Measurements from ENCODE around the gene ANKRD44. TPM values are rescaled to one million over a fixed set of nuclear protein-coding genes. Genes with fewer than 3 reads are reported as not detected.
"Not testable (repeated sequence)": the region's sequence is repeated elsewhere in the genome, so short reads cannot be mapped to it uniquely, and the experiment has no call there.

ANKRD44 gene
- total RNA-seq, 1 experiment from 2014 or later, result 10.3 TPM

DNA sequence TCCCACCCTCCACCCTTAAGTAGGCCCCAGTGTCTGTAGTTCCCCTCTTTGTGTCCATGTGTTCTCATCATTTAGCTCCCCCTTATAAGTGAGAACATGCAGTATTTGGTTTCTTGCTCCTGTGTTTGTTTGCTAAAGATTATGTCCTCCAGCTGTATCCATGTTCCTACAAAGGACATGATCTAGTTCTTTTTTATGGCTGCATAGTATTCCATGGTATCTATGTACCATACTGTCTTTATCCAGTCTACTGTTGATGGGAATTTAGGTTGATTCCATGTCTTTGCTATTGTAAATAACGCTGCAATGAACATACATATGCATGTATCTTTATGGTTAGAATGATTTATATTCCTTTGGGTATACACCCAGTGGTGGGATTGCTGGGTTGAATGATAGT is 233.9 kb downstream of the ANKRD44 start:
- DNase-seq (ENCODE audit: low read depth), result no peak

DNA sequence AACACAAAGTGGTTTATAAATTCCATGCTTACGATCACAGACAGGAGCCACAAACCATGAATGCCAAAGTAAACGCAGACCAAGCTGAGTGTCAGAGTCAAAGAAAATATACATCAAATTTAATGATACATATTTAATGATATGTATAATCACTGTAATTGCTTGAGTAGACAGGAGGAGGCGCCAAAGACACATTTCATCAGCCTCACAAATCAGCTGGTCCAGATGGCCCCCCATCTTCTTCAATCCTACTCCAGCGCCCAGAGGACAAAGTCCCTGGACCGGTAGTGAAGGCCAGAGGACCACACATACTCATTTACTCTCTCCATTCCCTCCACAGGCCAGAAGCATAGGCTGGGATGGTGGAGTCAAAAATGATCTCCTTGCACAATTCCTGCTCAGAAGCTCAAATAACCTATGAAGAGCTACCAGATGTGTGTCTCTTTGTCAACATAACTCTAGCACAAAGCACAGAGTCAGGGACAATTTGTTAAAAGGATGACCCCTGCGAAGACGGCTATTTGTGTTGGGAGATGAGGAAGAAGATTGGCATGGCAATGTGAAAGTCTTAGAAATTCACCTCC is 234.7 kb downstream of the ANKRD44 start:
- no peak for DNase-seq (ENCODE audit: low read depth)

DNA sequence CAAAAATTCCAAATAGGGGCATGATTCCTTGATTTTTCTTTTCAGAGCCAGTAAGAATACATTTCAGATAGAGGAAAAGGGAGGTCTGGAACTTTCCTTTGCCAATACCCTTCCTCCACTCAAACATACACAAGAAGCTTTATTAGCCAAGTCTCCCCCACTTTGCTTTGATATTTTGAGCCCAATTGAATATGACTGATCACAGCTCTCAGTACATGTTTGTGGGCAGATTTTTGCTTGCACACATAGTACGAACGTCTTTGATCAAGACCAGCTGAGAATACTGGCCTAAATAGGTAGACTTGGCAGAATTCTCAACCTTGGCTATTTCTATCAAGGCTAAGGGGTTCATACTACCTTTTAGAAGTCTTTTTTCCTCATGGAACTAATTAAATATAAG is 235.3 kb downstream of the ANKRD44 start:
- DNase-seq (ENCODE audit: low read depth), result no peak

DNA sequence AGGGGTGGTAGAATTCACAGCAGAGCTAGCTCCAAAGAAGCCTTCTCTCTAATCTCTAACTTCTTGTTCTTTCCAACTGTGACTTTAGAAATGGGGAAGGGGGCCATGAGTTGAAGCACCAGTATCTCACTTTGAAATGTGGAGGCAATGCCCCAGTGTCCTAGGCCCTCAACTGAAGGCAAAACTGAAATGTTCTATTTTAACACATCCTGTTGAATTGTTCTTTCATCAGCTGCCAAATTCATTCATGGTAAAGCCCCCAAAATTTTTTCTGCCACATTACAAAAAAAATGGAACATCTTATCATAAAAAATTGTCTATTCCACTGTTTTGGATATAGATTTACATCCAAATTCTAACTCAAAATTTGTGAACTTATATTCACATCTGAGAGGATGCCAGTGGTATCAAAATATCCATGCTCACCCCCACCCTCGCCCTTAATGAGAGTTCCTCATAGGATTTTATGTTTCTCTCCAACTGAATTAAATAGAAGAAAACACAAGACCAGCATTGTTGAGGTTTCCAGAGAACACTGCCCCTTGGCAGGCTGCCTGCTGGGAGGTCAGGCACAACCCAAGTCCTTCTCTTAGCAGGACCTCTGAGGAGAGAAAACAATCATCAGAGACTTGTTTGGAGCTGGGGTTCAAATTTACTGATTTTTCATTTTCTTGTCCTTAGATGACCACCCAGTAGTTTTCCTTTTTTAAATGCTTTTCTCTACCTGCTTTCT is 236.7 kb downstream of the ANKRD44 start:
- peak; percentile 60 for DNase-seq (ENCODE audit: low read depth)

DNA sequence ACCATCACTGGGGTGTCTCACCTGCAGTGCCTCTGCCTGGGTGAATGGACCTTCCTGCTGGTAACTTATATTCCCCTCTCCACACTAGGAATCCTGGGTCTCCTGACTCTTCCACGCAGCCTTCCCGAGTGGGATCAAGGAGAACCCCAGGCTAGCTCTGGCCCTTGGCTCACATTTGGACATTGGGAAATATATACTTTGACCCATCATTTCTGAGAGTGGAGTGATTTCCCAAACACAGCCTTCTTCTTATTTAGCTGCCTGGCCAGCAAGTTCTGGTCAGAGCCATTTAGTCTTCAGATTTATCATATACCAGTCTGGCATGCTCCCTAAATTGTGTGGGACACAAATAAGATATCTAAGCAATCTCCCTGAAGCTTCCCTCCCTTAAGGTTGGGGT is 237.3 kb downstream of the ANKRD44 start:
- DNase-seq (ENCODE audit: low read depth), result no peak

DNA sequence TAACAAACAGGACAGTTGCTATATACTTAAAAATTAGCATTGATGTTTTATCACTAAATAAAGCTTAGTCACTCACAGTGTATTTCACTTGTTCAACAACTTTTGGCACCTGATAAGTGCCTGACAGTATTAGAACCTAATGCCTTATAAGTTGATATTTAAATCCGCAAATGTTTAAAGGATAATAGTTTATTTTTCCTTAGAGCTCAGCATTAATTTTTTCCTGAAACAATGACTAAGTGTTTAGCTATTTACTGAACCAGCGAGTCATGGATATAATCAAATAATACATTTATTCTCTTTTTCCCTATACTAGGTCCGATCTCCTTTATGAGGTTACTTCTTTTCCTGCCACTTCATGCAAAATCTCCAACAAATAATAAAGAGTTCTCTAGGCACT is 238.0 kb downstream of the ANKRD44 start:
- no peak for DNase-seq (ENCODE audit: low read depth)

DNA sequence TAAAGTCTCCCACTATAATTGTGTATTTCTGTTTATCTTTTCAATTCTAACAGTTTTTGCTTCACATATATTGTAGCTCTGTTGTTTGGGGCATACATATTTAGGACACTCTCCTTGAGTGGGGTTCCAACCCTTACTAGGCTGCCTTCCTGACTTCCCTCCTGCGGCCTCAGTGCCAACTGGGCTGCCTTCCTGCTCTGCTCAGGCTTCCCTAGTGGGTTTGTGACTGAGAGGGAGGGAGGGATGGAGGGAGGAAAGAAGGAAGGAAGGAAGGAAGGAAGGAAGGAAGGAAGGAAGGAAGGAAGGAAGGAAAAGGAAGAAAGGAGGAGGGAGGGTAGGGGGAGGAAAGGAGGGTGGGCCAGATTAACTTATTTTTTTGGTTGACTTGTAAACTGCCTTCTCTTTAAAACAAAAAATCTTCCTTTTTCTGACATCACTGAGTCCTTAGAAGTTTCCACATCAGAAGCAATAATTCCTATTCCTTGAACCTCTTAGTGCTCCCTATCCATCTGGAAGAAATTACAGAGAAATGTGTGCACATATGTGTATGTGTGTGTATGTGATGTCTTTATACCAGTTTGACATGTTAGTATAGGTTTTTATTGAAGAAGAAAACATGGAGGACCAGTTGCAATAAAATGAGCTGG is 238.7 kb downstream of the ANKRD44 start:
- no peak for DNase-seq (ENCODE audit: low read depth)

DNA sequence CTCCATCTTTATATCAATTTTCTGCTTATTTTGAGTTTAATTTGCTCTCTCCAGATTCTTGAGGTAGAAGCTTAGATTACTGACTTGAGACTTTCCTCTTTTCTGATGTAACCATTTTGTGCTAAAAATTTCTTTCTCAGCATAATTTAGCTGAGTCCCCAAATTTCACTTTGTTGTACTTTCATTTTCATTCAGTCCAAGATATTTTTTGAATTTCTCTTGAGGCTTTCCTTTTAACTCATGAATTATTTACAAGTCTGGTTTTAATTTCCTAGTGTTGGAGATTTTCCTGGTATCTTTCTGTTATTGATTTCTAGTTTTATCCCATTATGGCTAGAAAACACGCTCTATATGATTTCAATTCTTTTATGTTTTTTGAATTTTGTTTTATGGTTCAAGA is 239.4 kb downstream of the ANKRD44 start:
- DNase-seq (ENCODE audit: low read depth), result no peak

DNA sequence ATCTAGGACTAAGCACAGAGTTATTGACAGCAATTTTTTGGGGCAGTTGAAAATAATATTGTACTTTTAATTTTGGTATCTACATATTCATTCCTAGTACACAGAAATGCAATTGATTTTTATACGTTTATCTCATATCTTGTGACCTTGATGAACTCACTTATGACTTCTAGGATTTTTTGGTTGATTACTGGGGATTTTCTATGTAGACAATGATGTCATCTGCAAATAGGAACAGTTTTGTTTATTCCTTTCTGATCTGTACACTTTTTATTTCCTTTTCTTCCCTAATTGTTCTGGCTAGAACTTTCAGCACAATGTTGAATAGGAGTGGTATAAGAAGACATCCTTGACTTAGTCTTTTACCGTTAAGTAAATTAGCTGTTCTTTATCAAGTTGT is 240.6 kb downstream of the ANKRD44 start:
- no peak for DNase-seq (ENCODE audit: low read depth)

DNA sequence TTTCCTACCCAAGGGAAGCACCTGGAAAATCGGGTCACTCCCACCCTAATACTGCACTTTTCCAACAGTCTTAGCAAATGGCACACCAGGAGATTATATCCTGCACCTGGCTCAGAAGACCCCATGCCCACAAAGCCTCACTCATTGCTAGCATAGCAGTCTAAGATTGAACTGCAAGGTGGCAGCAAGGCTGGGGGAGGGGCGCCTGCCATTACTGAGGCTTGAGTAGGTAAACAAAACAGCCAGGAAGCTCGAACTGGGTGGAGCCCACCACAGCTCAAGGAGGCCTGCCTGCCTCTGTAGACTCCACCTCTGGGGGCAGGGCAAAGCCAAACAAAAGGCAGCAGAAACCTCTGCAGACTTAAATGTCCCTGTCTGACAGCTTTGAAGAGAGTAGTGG is 248.0 kb downstream of the ANKRD44 start:
- DNase-seq (ENCODE audit: low read depth), result not testable (repeated sequence)

DNA sequence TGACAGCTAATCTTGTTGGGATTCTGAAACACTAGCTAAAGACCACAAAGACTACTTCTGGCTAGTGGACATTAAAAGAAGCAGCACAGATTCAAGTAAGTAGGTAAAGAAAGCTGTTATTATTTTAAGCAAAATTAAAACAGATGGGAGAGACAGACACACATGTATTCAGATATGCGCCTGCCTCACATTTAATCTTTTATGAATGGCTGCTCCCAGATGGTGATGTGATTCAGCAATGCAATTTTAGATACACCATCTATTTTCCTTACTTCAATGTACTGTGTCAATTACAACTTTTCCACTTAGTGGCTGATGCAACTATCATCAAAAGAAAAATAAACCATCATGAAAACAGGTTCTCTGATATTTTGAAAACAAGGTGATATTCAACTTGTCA is 251.1 kb downstream of the ANKRD44 start:
- DNase-seq (ENCODE audit: low read depth), result no peak

DNA sequence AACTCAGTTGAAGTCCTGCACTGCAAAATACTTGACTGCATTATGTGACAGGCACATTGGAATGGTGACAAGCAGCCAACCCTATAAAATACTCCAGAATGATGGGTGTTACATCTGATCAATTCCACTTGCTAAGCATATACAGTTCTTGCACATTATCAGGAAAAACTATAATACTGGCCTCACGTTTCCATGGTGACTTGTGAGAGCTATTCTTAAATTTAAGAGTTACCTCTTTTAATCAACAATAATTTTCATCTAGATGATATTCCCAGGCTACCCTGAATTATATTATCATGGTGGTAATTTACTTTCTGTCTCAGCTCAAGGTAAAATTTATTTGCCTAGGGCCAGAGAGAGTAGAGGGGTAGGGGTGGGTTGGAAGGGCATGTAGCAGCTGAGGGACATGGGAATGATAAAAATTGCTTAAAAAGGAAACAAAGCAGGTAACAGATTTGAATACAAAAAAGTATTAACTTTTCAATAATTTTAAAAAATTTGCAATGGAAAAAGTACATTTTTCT is 251.7 kb downstream of the ANKRD44 start:
- no peak for DNase-seq (ENCODE audit: low read depth)

DNA sequence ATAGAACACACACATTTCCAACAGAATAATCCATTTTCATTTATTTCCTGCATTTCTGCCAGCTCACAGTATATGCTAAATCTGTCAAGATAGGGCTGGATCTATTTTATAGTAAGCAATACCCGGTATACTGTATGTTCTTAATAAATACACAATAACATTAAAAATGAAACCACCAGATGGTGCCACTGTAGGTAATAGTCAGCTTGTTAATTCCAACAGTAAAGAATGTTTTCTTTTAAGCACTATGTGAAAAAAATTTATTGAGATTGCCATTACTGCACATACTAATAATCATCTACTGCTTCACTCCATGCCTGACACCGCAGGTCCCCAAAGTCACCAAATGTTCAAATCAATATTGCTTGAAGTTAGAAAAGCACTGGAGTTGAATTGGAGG is 252.6 kb downstream of the ANKRD44 start:
- DNase-seq (ENCODE audit: low read depth), result no peak

DNA sequence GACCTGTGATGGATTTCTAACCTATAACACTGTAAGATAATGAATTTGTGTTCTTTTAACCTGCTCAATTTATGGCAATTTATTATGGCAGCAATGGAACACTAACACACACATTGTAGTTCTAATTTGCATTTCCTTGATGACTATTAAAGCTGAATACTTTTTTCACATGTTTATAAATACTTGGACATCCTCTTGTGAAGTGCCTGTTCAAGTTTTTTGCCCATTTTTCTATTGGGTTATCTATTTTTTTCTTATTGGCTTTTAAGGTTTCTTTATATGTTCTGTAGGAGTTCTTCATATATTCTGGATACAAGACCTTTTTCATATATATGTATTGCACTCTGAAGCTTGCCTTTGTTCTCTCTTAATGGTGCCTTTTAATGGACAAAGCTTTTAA is 255.5 kb downstream of the ANKRD44 start:
- no peak for DNase-seq (ENCODE audit: low read depth)

DNA sequence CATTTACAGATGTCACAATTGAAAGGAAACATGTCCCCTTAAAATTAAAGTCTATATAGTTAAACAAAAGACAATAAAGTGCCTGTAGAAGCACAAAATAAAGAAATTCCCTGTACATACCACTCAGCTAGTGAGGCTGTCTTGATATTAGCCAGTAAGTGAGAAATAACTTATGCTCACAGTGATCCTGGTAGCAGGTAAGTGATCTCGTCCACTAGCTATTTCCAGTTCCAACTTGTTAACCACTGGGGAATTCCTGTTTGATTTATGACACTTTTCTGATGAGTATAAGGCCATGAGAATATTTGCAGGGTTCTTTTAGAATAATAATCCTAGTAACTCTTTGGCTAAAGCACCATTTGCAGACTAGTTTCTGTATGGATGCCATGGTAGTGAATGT is 256.1 kb downstream of the ANKRD44 start:
- DNase-seq (ENCODE audit: low read depth), result peak; percentile 62

DNA sequence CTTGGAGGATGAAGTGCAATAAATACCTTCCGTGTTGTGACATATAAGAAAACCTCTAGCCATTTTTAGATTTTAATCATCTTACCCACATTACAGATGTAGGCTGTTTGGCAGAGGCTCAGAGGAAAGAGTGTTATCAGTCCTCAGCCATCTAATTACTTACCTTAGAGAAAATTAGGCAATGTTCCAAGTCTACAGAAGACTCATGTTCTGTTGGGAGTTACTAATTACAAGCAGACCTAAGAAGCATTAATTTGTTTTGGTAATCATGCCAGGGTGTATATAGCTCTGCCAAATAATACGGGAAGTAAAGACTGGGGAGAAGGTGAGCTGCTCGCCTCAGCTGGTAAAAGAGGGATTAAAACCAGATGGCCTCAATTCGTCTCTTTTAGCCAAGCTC is 258.2 kb downstream of the ANKRD44 start:
- peak; percentile 13 for DNase-seq (ENCODE audit: low read depth)

DNA sequence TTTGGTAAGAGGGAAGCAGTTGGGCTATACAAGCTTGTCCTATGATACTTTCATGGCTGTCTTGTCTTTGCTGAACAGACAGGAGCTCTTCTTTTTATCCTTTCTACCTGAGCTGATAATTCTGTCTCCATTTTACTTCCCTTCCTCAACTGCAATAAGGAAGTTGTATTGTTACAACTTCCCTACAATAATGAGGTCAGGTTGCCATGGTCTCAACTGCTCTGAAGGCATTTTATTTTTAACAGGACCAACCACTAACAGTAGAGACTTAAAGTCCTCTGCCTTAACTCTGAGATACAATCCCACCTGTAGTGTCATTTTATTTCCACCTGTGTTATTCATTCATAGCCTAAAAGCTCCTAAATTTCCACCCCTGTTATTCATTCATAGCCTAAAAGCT is 265.5 kb downstream of the ANKRD44 start:
- no peak for DNase-seq (ENCODE audit: low read depth)

DNA sequence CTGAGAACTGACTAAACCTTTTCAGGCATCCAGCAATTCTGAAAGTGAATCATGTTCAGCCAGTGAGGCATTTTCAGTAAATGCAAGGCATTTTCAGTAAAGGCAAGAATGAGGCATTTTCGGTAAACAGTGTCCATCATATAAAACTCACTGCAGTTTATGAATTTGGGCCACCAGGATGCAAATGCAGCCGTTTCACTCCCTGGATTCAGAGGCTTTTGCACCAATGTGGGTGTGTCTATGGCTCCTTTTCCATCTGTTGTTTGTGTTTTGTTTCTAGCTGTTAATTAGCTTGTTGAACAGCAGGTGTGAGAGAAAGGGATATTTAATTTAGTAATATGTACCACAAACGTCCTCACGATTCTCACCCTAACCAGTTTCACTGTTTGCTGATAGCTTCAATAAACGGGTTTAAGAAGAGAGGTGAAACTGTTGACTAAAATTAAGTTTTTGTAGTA is 267.8 kb downstream of the ANKRD44 start:
- DNase-seq (ENCODE audit: low read depth), result no peak

DNA sequence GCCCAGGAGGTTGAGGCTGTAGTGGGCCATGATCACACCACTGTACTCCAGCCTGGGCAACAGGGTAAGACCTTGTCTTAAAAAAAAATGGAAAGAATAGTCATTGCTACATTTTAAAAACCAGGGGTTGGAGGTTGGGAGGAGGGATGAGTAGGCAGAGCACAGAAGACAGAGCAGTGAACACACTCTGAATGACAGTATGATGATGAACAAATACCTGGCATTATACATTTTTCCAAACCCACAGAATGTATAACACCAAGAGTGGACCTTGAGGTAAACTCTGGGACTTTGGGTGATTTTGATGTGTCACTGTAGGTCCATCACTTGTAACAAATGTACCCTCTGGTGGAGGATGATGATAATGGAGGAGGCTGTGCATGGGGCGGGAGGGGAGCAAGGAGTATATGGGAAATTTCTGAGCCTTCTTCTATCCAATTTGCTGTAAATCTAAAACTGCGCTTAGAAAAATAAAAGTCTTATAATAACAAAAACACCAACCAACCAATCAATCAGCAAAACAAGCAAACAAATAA is 272.6 kb downstream of the ANKRD44 start:
- peak; percentile 16 for DNase-seq (ENCODE audit: low read depth)

DNA sequence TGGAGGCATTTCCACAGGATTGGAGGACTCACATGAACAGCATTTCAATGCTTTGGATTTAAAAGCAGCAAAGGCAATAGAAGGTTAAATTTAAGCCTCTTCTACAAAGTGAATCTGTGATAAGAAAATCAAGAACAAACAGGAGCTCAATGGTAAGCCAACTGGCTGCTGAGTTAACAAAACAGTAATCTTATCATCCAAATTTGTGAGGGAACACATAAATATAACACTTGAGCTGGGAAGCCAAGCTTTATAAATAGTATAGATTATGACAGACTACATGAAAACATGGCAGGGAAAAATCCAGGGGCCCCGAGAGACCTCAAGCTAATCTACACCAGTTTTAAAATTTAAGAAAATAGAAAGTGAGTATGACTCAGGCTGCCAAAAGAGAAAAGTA is 275.6 kb downstream of the ANKRD44 start:
- DNase-seq (ENCODE audit: low read depth), result no peak

DNA sequence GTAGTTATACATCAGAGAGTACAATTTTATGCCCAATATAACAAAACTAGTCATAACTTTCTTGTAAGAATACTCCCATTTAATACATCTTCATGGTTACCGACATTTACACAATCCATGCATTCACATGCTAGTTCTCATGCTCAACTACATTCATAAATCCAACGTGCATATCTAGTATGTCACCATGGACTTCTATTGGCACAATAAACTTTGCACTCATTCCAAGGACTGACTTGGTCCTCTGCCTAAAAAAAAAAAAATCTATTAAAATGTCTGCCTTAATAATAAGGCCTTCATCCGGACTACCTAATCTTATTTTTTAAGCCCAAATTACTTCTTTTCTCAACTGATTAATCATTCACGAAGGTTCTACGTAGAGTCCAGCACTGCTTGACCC is 276.3 kb downstream of the ANKRD44 start:
- DNase-seq (ENCODE audit: low read depth), result no peak

DNA sequence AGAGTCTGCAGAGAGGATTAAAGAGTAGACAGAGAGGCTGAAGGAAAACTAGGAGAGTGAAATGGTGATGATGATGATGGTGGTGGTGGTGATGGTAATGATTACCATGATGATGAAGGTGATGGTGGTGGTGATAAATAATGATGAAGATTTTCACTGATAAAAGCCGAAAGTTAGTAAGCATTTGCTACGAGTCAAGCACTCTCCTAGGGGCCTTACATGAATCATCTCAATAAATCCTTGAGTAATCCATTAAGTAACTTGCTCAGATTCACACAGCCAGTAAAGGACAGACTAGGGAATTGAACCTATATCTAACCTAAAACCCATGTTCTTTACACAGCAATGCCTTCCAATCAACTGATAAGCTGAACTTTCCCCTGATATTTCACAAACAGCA is 277.4 kb downstream of the ANKRD44 start:
- peak; percentile 10 for DNase-seq (ENCODE audit: low read depth)

DNA sequence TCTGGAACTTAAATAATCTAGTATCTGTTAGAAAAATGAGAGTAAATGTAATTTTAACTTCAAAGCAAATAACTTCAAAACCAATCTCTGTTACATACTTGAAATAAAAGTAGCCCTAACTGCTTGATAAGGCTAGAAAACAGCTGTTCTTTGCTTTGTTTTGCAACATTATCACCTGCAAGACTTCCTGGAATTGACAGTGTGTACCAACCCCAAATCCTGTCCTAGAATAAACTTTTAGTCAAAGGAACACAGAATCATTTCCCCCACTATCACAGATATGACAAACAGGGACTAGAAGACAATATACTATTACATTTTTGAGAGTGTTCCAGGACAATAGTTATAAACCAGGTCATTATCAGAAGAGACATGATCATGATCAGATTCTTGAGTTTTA is 278.8 kb downstream of the ANKRD44 start:
- no peak for DNase-seq (ENCODE audit: low read depth)
